Ectodermal cell (in vitro differentiated cells): ENCODE measurements around the gene CHD5.

Experiments
- H3K27ac ChIP-seq: 2 replicates; pipeline ENCODE4 v1.7.0; 2013; ENCODE audit warnings: mild to moderate bottlenecking, low read depth, low read length; ENCODE audit not compliant: insufficient read depth, poor library complexity, severe bottlenecking
- H3K27me3 ChIP-seq: 2 replicates; pipeline ENCODE4 v1.7.0; 2013; ENCODE audit warnings: mild to moderate bottlenecking, low read length; ENCODE audit not compliant: insufficient read depth, control insufficient read depth, poor library complexity, severe bottlenecking
- H3K36me3 ChIP-seq: one replicate; pipeline ENCODE4 v1.7.0; 2013; ENCODE audit warnings: low read length; ENCODE audit not compliant: control insufficient read depth, insufficient read depth
- H3K4me1 ChIP-seq: one replicate; pipeline ENCODE4 v1.7.0; 2013; ENCODE audit warnings: low read length; ENCODE audit not compliant: control insufficient read depth, insufficient read depth
- H3K4me3 ChIP-seq: 2 replicates; pipeline ENCODE4 v1.7.0; 2013; ENCODE audit warnings: low read depth, low read length, control low read depth; ENCODE audit not compliant: insufficient read depth
- H3K9me3 ChIP-seq: 2 replicates; pipeline ENCODE4 v1.7.0; 2013; ENCODE audit warnings: mild to moderate bottlenecking, low read length, moderate library complexity; ENCODE audit not compliant: control insufficient read depth
- WGBS, 2 experiments: methylation state at CpG; one replicate each; pipeline ENCODE4 v1.1.7; 2013; ENCODE audit warnings: missing lambda C conversion rate in 2 of 2; 5-methylcytosine and 5-hydroxymethylcytosine counted together

Gene CHD5

GRCh38 chr1:6087377-6087772 lies 92.7 kb downstream of the CHD5 start:
- Histone ChIP-seq H3K36me3 (no peaks in the 10 kb centered on the region), H3K9me3 (no peaks in the 10 kb centered on the region), H3K4me3 (no peak overlapping the region), H3K27ac (no peak overlapping the region), H3K4me1 (peaks cover 14% of the 10 kb centered on the region), H3K27me3 (no peaks in the 10 kb centered on the region)
- WGBS, 2 experiments, result 87 to 89% methylated on average over 14 of the region's 14 CpGs

DNA sequence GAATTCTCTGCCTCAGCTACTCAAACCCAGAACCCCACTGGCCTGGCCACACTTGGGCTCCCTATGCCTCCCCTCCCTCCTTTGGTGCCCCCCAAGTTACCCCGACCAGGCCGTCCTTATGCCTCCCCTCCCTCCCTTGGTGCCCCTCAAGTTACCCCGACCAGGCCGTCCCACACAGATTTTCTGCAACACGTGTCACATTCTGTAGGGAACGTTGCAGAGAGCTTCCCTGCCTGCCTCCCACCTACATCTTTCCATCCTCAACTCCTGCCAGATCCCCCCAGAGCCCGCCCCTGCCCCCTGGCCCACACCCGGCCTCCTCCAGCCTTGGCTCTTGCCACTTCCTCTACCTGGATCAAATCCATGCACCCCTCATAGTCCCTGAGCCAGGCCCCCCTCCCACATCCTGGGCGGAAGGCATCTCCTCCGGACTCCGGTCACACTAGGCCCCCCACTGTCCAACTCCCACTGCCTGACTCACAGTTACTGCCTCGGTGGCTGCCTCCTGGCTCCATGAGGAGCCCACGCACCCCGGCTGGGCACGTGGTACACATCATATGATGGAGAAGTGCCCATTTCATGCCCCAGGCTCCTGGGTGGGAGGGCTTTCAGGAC lies 93.3 kb downstream of the CHD5 start:
- Histone ChIP-seq H3K9me3 (no peaks in the 10 kb centered on the region), H3K36me3 (no peaks in the 10 kb centered on the region), H3K4me3 (no peak overlapping the region), H3K27me3 (no peaks in the 10 kb centered on the region), H3K4me1 (peaks cover 15% of the 10 kb centered on the region), H3K27ac (no peak overlapping the region)
- 88 to 89% methylated on average over 15 of the region's 15 CpGs for WGBS, 2 experiments

DNA sequence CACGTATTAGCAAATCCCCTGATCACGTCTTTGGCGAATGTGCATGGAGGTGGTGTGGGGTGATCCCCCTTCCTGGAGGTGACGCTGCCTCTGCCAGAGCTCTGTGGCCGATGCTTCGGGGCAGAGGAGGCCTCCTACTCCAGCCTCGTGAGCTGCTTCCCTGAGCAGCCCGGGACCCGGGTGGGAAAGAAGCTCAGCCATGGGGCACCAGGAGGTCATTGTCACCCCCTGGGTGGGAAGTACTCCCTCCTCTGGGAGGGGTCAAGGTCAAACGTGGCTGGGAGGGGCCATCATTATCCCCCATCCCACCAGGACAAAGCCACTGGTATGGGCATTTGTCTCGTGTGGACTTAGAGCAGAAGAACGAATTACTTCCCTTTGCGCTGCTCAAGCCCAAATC lies 93.8 kb downstream of the CHD5 start:
- no peaks in the 10 kb centered on the region for H3K27me3 ChIP-seq
- H3K4me1 ChIP-seq, result peaks cover 15% of the 10 kb centered on the region
- H3K36me3 ChIP-seq, result no peaks in the 10 kb centered on the region
- H3K4me3 ChIP-seq, result no peak overlapping the region
- H3K27ac ChIP-seq, result no peak overlapping the region
- WGBS, 2 experiments, result 89% methylated on average over 13 of the region's 13 CpGs
- H3K9me3 ChIP-seq, result no peaks in the 10 kb centered on the region

- H3K27me3 ChIP-seq, result no peaks in the 10 kb centered on the region
- H3K4me1 ChIP-seq, result peaks cover 15% of the 10 kb centered on the region
- no peaks in the 10 kb centered on the region for H3K9me3 ChIP-seq
- 94% methylated on average over 13 of the region's 13 CpGs for WGBS, 2 experiments
- H3K27ac ChIP-seq, result no peak overlapping the region
- H3K4me3 ChIP-seq, result no peak overlapping the region
- no peaks in the 10 kb centered on the region for H3K36me3 ChIP-seq
Observed at GRCh38 chr1:6085666-6086065, 94.5 kb downstream of the CHD5 start.

DNA sequence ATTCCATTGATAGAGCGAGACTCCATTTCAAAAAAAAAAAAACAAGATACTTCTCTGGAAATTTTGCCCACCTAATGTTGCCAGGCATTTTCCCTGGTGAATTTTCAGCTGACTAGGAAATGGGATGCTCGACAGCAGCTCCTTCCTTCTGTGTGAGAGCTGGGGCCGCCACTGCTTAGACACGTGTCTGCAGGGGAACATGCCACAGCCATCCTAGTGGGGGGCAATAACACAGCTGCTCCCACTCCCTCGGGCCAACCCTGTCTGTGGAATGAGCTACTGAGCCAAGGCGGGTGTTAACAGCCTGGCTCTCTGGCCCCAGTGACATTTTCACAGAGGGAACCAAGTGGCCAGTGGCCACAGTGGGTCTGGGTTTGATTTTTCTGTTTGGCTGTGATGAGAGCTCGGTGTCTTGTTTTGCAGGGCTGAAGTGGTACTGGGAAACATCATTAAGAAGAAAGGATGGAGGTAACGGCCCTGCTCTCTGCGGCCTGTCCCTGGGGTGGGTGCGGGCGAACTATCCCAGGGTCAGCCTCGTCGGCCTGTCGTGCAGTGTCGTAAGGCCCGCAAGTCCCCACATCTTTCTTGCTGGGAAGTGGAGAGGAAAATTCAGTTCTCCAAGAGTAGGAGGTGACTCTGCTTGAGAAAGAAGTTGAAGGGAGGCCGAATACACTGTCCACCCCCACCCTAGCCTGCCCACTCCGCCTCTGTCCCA lies 95.2 kb downstream of the CHD5 start:
- Histone ChIP-seq H3K4me3 (no peak overlapping the region), H3K27me3 (no peaks in the 10 kb centered on the region), H3K27ac (no peak overlapping the region), H3K4me1 (peaks cover 15% of the 10 kb centered on the region), H3K9me3 (no peaks in the 10 kb centered on the region), H3K36me3 (no peaks in the 10 kb centered on the region)
- WGBS, 2 experiments, result 95% methylated on average over 18 of the region's 18 CpGs

DNA sequence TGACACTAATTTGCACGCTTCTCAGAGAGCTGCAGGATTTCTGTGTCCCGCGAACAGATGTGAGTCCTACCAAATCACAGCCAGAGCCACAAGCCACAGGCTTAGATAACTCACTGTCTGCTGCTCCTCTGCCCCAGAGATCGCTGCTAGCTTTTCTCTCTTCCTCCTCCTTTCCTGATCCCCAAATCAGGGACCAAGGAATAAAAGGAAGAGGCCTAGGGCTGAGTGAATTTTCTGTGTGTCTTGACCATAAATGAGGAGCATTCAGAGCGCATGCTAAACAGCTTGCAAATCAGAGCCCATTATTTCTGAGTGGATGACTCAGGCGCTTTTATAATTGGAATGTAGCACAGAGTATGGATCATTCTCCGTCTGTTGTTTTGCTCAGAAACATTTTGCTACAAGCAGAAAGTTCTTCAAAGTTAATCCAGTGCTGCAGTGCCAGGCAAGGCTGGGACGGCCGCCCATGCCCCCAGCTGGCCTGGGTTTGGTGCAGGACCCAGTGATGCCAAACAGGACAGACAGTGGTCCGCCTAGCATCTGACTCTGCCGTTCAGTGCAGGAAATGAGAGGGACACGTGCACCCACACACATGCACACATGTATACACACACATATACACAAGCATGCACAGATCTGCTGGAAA lies 96.2 kb downstream of the CHD5 start:
- H3K27me3 ChIP-seq, result no peaks in the 10 kb centered on the region
- 79 to 85% methylated on average over 12 of the region's 12 CpGs for WGBS, 2 experiments
- no peaks in the 10 kb centered on the region for H3K9me3 ChIP-seq
- H3K4me1 ChIP-seq, result peaks cover 15% of the 10 kb centered on the region
- peak overlapping the region; percentile 42 for H3K27ac ChIP-seq
- H3K36me3 ChIP-seq, result no peaks in the 10 kb centered on the region
- H3K4me3 ChIP-seq, result no peak overlapping the region

DNA sequence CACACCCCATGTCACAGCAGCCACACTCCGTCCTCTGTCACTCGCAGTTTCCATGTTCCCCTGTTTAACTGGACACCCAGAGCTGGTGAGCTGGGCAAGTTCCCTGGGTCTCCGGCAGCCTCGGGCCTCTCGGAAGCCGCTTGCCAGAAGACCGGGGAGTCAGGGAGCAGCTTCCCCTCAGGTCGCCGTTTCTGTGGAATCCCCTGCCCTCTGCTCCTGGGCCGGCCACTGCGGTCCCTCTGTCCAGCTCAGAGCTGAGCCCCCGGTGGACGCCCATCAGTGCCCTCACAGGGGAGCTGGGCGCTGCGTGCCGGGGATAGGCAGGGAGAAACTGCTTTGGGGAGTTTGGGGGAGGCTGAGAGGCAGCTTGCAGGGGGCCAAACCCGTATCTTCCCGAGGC lies 96.7 kb downstream of the CHD5 start:
- Histone ChIP-seq H3K36me3 (no peaks in the 10 kb centered on the region), H3K27me3 (no peaks in the 10 kb centered on the region), H3K4me3 (no peak overlapping the region), H3K27ac (no peak overlapping the region), H3K4me1 (peaks cover 15% of the 10 kb centered on the region), H3K9me3 (no peaks in the 10 kb centered on the region)
- 84 to 86% methylated on average over 18 of the region's 18 CpGs for WGBS, 2 experiments

DNA sequence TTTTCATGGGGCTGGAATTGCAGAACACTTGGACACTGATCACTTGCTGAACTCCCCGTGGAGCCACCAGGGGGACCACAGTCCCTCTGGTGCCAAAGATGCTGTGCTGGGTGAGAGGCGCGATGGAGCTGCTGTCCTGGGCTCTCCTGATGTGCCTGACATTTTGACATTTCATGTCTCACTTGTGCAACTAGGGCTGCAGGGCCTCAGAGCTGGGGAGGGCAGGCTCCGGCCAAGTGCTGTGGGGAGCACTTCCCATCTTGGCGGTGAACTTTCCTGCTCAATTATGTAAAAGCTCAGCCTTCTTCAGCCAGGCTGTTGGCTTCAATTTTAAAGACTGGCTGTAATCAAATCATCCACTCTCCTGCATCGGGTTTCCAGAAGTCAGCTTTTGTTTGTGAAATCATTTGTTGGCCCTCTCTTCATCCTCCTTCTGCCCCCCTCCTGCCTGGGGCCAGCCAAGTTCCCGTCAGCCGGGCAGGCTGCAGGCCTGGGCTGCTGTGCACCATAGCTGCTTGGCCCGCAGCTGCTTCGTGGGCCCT lies 97.6 kb downstream of the CHD5 start:
- H3K36me3 ChIP-seq, result no peaks in the 10 kb centered on the region
- H3K27me3 ChIP-seq, result no peaks in the 10 kb centered on the region
- no peak overlapping the region for H3K27ac ChIP-seq
- 86 to 88% methylated on average over 10 of the region's 10 CpGs for WGBS, 2 experiments
- H3K4me1 ChIP-seq, result peaks cover 15% of the 10 kb centered on the region
- no peak overlapping the region for H3K4me3 ChIP-seq
- H3K9me3 ChIP-seq, result no peaks in the 10 kb centered on the region

DNA sequence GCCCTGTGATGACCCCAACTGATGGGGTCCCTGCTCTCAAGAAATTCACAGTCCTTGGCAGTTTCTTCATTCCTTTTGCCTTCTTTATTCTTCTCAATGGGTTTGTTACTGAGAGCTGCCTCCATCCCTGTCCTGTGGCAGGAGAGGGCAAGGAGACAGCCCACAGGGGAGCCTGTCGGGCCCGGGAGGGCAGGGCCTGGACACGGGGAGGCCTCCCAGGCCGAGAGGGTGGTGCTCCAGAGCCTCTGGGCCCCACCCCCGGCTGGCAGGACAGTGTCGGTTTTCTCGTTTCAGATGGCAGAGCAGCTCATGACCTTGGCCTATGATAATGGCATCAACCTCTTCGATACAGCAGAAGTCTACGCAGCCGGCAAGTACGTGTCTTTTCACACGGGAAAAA lies 98.2 kb downstream of the CHD5 start:
- 94% methylated on average over 12 of the region's 12 CpGs for WGBS, 2 experiments
- H3K27ac ChIP-seq, result no peak overlapping the region
- no peak overlapping the region for H3K4me3 ChIP-seq
- H3K36me3 ChIP-seq, result no peaks in the 10 kb centered on the region
- no peaks in the 10 kb centered on the region for H3K27me3 ChIP-seq
- H3K4me1 ChIP-seq, result peaks cover 15% of the 10 kb centered on the region
- no peaks in the 10 kb centered on the region for H3K9me3 ChIP-seq

GRCh38 chr1:6080469-6080868 lies 99.7 kb downstream of the CHD5 start:
- no peaks in the 10 kb centered on the region for H3K27me3 ChIP-seq
- no peak overlapping the region for H3K4me3 ChIP-seq
- peaks cover 15% of the 10 kb centered on the region for H3K4me1 ChIP-seq
- WGBS, 2 experiments, result 76 to 77% methylated on average over 12 of the region's 12 CpGs
- H3K27ac ChIP-seq, result no peak overlapping the region
- no peaks in the 10 kb centered on the region for H3K9me3 ChIP-seq
- no peaks in the 10 kb centered on the region for H3K36me3 ChIP-seq
